NCI-H1105 treated with DMSO at 0.1 percent for 48 hours (cell line): ENCODE data around the gene CMTM8.

ENCODE experiments used
- DNase-seq: peaks from one replicate; lab custom pipeline; 2025; lab: John Stamatoyannopoulos, UW

Gene CMTM8

GRCh38 chr3:32278714-32279113 lies 40.2 kb downstream of the CMTM8 start:
- DNase-seq = no peak

DNA sequence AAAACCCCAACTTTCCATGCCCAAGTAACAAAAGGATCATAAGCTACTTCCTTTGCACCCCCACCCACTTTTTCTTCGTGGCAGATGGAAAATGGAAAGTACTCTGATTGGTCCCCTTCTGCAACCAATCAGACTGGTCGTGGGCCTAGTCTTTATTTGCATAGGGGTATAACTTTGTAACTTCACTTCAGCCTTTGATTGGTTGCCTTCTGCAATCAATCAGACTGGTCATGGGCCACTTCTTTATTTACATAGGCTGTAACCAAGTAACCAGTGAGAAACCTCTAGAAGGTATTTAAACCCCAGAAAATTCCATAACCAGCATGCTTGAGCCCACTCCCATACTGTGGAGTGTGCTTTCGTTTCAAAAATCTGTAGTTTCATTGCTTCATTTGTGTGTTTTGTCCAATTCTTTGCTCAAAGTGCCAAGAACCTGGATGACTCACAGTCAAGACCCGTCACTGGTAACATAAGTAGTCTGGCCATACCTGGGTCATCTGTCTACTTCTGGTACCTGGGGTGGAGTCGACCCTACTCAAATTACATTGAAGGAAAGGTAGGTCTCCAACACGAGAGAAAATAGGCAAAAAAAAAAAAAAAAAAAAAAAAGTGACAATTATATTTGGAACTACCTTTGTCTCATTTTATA lies 41.9 kb downstream of the CMTM8 start:
- no peak for DNase-seq

GRCh38 chr3:32281570-32282106 lies 43.2 kb downstream of the CMTM8 start:
- no peak for DNase-seq

DNA sequence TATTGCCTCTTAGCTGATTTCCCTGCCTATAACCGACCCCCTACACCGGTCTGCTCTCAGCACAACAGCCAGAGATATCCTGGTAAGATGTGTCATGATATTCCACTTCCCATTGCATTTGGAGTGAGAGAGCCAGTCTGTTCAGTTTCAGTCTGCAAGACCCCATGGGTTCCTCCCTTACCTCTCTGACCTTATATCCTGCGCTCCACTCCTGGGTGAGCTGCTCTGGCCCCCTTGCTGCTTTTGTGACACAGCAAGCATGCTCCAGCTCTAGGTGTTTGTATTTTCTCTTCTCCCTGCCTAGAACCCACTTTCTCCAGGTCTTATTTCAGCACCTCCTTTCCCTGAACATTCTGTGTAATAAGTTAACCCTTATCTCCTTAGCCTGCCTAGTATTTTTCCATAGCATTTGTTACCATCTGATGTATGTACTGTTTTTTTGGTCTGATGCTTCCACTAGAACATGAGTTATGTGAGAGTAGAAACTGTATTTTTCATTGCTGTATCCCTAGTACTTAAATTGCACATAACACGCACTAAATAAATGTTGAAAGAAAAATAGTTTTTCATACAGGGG lies 44.2 kb downstream of the CMTM8 start:
- no peak for DNase-seq

GRCh38 chr3:32283304-32283703 lies 44.8 kb downstream of the CMTM8 start:
- DNase-seq = no peak

GRCh38 chr3:32284443-32285212 lies 46.1 kb downstream of the CMTM8 start:
- DNase-seq = no peak

DNA sequence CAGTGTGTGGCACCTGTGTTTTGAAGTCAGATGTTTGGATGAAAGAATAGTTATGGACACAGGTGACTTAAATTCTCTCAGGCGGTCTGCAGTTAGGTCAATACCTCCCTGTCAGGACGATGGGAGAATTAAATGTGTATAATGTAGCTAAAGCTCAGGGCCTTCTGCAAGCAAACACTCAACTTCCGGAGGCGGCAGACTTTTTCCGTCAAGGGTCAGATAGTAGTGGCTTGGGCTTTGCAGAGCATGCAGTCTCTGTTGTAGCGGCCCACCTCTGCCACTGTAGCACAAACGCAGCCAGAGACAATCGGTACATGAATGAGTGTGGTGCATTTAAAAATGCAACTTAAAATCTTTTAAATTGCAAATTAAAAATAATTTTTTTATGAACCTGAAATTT lies 47.4 kb downstream of the CMTM8 start:
- DNase-seq = no peak

DNA sequence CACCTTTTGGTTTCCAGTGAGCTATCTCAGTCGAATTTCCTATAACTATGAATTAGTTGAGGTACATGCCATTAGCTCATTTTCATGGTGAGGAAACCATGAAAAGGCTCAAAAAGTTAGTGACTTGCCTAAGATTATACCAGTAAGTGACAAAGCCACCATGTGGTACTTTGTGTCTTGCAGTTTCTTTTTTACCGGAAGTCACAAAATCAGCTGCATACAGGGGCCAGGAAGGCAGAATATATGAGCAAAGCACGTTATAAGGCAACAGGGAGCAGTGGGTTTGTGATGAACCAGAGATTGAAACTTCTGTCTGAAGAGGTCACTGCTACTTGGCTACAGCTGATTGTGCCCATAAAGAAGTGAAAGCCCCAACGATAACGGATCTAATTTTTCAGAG lies 50.3 kb downstream of the CMTM8 start:
- DNase-seq = no peak

DNA sequence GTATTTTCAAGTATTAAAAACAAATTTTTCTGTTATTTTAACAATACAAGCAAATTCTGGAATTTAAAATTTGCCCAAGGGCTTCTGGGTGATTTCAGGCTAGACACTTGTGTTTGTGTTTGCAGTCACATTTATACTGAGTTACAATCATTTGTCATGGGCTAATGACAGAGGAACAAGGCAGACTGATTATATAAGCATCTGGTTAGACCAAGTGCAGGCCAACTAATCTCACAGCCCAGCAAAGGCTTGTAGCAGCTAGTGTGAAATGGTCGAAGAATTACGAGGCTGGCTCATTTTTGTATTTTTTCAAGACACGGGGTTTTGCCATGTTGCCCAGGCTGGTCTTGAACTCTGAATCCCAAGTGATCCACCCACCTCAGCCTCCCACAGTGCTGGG lies 52.1 kb downstream of the CMTM8 start:
- DNase-seq = no peak

DNA sequence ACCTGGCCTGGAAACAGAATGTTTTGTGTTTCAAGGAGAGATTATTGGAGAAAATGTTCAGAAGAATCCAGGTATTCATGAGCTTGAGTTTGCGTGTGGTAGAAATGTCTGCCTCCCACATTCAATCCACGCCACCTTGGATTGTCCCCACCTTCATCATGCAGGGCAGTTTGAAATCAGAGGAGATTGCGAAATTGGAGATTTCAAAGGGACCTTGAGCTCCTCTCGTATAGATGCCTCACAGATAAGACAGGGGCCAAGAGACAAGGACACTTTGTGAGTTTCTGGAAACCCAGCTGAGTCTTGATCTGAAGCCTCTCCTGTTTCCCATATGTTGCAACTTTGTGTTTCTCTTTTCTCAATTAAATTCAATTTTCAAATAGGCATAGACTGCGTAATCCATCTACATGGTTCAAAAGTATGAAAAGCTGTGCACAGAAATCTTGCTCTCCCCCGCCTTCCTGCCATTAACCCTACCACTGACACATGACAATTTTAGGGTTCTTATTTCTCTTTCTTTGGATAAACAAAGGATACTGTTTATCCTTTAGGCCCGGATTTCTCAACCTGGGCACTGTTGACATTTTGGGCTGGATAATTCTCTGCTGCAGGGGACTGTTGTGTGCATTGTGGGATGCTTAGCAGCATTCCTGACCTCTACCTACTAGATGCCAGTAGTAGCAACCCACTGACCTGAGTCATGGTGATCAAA lies 53.8 kb downstream of the CMTM8 start:
- no peak for DNase-seq

DNA sequence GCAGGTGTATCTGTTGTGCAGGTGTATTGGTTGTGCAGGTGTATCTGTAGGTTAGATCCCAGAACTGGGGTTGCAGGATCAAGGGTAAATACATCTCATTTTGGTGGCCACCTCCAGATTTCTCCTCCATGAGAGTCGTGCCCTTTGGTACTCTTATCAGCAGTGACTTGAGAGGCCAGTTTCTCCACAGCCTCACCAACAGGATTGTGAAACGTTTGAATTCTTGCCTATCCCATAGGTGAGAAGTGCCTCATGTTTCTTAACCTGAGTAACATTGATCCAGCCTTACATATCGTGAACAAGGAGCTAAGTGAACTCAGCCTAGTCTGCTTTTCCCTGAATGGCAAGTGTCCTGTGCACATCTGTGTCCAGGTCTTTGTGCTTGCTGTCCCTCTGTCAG lies 55.4 kb downstream of the CMTM8 start:
- no peak for DNase-seq

DNA sequence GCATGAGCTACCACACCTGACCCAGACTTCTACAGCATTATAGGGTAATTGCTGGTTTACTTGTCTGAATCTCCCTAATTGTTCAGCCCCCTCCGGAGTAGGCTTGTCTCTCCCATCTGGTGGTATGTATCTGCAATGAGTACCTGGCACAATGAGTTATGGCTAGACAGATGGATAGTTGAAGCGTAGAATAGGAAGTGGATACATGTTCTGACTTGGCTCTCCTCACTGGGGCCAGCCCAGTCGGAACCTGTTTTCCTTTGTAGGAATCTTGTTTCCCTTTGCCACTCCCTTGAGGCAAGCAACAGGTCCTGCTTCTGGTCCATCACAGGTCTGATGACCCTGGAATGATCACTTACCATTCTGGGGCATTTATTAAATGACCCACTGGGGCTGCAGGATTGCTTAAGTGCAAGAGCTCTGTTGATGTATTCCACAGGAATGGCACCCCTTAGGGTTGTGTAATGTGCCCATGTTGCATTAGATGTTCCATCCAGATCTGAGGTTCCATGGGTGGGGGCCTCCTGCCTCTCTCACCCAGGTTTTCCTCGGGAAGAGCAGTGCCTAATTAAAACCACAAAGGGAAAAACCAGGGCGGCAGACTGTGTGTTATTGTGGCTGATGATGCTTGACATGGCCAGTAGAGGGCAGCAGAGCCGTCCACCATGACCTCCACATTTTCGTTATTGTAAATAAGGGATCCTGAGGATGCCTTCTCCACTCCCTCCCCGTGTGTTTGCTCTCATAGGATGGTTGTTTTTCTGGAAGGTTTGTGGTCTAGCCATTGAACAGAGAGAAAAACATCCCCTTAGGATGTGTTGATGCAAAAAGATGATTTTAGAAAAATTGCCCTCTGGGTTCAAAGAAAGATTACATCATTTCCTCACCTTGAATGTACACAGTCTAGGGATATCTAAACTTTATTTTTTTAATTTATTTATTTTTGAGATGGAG lies 58.0 kb downstream of the CMTM8 start:
- peak; percentile 42 for DNase-seq

DNA sequence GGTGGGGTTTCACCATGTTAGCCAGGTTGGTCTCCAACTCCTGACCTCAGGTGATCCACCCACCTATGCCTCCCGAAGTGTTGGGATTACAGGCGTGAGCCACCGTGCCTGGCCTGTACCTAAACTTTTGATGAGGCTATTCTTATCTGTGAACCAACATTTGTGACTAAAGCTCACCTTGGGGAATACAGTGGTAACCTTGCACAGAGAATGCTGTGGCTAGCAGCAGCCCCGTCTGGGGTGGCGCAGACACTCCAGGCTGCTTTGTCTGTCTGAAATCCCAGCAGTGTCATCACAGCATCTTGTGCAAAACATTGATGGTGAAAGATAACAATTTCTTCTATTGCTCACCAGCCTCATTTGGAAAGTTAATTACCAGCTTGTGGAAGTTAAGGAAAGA lies 58.9 kb downstream of the CMTM8 start:
- no peak for DNase-seq

DNA sequence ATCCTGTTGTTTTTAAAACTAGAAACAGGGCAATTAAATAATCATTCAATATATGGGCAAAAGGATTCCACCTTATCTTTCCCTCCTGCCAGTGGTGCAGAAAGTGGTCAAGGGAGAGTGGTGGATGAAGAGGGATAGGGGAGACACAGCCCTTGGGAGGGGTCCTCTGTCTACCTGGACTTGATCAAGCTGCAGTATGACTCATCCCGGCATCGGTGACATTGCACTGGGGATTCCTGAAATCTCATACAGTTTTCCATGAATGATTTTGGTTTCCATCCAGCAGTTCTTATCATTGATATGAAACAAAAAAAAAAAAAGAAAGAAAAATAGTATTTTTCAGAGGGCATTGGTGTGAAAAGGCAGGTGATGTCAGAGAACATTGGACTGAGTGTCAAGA lies 62.9 kb downstream of the CMTM8 start:
- DNase-seq = no peak

DNA sequence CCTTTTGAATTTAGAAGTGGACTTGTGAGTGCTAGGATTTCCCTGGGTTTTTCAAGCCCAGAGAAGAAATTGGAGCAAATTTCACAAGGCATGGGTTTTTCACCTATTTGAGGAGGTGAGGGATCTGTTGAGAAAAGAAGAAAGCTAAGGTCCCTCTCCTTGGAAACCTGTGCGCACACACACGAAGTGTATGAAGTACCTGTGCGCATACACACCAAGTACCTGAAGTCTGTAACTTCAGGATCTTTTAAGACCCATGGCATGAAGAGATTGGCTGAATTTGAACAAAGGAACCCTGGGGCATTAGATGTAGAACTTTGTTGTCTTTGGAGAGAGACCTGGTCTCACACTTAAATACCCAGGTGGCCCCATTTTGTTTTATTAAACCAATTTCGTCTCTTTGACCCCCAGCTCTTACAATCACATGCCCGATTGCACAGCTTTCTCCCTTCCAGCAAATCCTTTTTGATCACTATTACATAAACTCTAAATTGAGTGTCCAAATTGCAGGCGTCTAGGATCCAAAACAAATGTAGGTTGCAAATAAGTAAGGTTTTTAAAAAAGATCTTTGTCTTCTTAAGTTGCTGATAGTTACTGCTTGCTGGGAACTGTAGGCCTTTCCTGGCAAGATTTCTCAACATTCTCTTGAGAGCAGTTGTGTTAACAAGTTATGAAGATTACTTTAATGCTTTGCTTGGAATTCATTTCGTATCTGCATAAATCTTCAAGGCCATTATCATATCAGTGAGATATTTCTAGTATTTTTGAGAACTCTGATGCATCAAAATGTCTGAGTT lies 64.3 kb downstream of the CMTM8 start:
- no peak for DNase-seq

DNA sequence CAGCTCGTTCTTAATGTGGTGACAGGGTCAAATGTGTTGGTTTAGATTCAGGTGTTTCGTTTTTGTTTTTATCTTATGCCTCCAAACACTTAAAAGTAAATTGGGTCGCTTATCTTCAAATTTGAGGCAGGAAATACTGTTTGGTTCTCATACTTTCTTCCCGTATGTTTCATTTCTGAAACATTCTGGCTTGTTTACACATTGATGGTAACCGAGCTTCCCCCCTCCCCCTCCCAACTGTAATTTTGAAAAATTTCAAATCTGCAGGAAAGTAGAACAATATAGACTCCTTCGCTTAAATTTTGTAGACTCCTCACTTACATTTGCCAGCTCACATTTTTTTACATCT lies 64.9 kb downstream of the CMTM8 start:
- DNase-seq = no peak

DNA sequence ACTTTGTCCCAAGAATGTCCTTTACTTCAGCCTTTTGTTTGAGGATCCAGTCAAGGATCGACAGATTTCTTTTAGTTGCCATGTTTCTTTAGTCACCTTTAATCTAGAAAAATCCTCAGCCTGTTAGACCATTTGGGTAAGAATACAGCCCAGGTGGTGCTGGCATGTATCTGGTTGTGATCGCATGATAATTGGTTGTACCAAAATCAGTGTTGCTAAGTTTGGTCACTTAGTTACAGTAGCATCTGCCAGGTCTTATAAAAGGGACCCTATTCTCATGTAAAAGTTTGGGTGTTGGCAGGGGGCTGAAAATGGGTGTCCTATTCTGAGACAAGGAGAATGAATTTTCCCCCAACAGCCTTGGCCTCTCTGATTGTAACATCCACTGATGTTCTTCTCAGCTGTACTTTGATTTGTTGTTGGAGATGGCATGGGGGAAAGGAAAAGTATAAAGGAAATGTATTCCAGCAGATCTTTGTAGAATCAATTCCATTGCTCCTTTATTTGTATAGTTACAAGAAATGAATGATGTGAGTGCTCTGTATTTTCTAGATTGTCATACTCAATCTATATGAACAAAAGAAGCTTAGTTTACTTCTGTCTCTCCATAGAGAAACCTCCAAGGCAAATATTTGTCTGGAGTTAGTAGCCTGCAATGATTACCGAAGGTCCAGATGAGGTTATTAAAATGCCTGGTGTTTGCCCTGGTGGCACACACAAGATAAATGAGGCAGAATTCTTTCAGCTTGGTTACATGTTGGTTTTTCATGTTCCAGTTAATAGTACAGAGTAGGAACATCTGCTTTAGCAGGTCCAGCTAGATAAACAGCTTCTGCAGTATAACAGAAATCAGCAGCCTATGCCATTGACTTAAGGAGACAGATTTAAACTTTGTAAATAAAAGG lies 65.7 kb downstream of the CMTM8 start:
- DNase-seq = no peak

- DNase-seq = no peak
Observed at GRCh38 chr3:32305361-32305876, 66.9 kb downstream of the CMTM8 start.

GRCh38 chr3:32306072-32306471 lies 67.6 kb downstream of the CMTM8 start:
- DNase-seq = no peak
